ENCODE results near the gene C10orf143. TPM values are rescaled to one million over a fixed set of nuclear protein-coding genes. Genes with fewer than 3 reads are reported as not detected.
"Not testable (repeated sequence)": the region's sequence is repeated elsewhere in the genome, so short reads cannot be mapped to it uniquely, and the experiment has no call there.

Gene C10orf143
- total RNA-seq, 1 donor from 2014 or later, result 3.7 TPM

DNA sequence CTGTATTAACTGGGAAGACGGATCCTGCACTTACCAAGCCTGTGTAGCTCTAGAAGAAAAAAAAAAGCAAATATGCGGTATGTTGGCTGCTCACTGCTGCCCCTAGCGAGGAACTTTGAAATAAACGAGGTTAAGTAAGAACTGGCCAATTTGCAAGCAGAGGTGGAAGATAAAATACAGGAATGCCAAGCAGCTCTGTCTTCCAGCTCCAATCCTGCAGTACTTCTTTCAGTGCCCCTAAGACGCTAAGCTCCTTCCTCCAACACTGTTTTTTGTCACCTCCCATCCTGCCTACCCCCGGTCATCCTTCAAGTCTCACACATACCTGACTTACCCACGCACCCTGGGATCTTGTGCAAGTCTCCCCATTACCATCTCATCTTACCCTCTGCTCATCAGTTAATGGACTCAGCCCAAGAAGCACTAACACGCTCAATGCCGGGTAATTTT, 809 bp downstream of the C10orf143 start:
- TF ChIP-seq, protein P1, sequence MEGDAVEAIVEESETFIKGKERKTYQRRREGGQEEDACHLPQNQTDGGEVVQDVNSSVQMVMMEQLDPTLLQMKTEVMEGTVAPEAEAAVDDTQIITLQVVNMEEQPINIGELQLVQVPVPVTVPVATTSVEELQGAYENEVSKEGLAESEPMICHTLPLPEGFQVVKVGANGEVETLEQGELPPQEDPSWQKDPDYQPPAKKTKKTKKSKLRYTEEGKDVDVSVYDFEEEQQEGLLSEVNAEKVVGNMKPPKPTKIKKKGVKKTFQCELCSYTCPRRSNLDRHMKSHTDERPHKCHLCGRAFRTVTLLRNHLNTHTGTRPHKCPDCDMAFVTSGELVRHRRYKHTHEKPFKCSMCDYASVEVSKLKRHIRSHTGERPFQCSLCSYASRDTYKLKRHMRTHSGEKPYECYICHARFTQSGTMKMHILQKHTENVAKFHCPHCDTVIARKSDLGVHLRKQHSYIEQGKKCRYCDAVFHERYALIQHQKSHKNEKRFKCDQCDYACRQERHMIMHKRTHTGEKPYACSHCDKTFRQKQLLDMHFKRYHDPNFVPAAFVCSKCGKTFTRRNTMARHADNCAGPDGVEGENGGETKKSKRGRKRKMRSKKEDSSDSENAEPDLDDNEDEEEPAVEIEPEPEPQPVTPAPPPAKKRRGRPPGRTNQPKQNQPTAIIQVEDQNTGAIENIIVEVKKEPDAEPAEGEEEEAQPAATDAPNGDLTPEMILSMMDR (IDR thresholded peaks at IDR 0.05), result peak; percentile 79
- peak; percentile 57 to 59 for ATAC-seq
- peaks cover 26% of the 10 kb centered on the region for H3K4me1 ChIP-seq
- no peak for DNase-seq
- peak overlapping the region; percentile 75 for H3K4me3 ChIP-seq
- H3K9me3 ChIP-seq, result no peaks in the 10 kb centered on the region
- intact Hi-C loops (cut with DNase I), result no loop called here
- no peaks in the 10 kb centered on the region for H3K27me3 ChIP-seq (ENCODE audit: low read depth)
- peak overlapping the region; percentile 91 for H3K27ac ChIP-seq
- H3K36me3 ChIP-seq, result no peaks in the 10 kb centered on the region

DNA sequence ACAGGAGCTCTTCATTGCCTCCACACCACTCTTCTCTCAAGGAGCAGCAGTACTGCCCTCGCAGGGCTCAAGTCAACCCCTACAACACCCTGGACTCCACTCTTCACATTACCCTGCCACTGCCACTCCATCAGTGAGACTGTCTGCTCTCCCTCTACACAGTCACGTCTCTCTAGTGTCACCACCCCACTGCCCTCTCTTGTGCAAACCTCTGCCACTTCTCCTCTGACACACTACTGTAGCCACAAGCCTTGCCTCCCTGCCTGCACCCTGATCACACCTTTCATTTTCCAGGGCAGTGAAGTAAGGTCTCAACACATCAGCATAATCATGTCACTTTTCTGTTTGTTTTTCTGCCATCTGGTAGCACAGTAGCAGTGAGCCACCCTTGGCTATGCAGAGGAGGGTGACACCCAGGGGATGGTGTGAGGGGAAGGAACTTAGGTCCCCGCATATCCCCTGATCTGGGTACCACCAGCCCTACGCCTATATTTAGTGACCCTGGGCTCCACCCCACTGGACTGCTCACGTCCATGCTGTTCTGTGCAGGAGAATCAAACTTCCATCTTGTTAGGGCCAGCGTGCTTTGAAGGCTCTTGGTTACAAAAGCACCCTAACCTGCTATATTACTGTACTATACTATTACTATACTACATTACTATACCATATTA, 1.6 kb downstream of the C10orf143 start:
- H3K4me3 ChIP-seq, result peak overlapping the region; percentile 75

DNA sequence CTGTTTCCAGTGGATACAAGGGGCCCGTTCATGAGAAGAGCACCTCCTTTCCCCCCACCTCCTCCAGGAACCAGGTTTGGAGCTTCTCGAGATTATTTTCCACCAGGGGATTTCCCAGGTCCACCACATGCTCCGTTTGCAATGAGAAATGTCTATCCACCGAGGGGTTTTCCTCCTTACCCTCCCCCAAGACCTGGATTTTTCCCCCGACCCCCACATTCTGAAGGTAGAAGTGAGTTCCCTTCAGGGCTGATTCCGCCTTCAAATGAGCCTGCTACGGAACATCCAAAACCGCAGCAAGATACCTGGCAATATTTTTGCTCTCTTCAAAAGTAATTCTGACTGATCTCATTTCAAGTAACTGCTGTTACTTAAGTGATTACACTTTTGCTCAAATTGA, 2.5 kb downstream of the C10orf143 start:
- H3K4me3 ChIP-seq; DNase-seq; H3K27ac ChIP-seq; H3K36me3 ChIP-seq; H3K9me3 ChIP-seq; ATAC-seq; intact Hi-C loops (cut with DNase I); H3K27me3 ChIP-seq (ENCODE audit: low read depth): not testable (repeated sequence)
- H3K4me1 ChIP-seq, result peaks cover 26% of the 10 kb centered on the region

More for the DNA sequence above, 1.6 kb downstream of the C10orf143 start:
- no peaks in the 10 kb centered on the region for H3K9me3 ChIP-seq
- TF ChIP-seq, protein P1 (IDR thresholded peaks at IDR 0.05), result no peak
- DNase-seq, result no peak
- H3K4me1 ChIP-seq, result peaks cover 26% of the 10 kb centered on the region
- H3K27ac ChIP-seq, result no peak overlapping the region
- no peaks in the 10 kb centered on the region for H3K27me3 ChIP-seq (ENCODE audit: low read depth)
- no peaks in the 10 kb centered on the region for H3K36me3 ChIP-seq
- intact Hi-C loops (cut with DNase I), result no loop called here
- ATAC-seq, result no peak

DNA sequence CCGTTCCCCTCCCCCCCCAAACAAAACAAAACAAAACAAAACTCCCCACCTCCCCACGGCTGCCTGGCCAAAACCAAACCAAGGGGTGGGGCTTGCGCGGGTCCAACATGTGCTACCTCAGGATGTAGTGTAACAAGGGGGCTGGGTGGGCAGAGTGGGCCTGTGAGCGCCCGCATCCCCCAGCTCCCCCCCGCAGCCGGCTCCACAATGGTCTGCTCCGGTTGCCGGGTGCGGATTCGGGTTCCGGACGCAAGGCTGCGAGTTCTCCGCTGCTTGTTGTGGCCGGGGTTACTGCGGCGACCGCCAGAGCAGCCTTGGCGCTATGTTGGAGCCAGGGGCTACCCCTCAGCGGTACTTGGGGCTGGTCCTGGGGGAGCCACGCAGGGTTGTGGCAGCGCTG, 4.9 kb downstream of the C10orf143 start:
- intact Hi-C loops (cut with DNase I), result no loop called here
- H3K4me3 ChIP-seq, result no peak overlapping the region
- H3K27me3 ChIP-seq (ENCODE audit: low read depth), result no peaks in the 10 kb centered on the region
- H3K27ac ChIP-seq, result no peak overlapping the region
- no peak for ATAC-seq
- no peaks in the 10 kb centered on the region for H3K9me3 ChIP-seq
- H3K4me1 ChIP-seq, result peaks cover 13% of the 10 kb centered on the region
- no peaks in the 10 kb centered on the region for H3K36me3 ChIP-seq
- TF ChIP-seq, protein P1 (IDR thresholded peaks at IDR 0.05), result no peak
- no peak for DNase-seq

DNA sequence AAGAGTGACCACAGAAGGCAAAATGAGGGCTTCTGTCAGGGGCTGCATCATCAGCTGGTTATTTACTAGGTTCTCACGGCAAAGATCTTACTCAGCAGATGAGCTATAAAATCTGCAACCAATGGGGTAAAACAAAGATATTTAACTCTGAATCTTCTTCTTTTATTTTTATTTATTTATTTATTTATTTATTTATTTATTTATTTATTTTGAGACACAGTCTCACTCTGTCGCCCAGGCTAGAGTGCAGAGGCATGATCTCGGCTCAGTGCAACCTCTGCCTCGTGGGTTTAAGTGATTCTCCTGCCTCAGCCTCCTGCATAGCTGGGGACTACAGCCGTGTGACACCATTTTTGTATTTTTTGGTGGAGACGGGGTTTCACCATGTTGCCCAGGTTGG, 11.3 kb downstream of the C10orf143 start:
- Histone ChIP-seq H3K4me1 (no peaks in the 10 kb centered on the region), H3K4me3 (no peak overlapping the region), H3K36me3 (no peaks in the 10 kb centered on the region), H3K27me3 (ENCODE audit: low read depth) (no peaks in the 10 kb centered on the region), H3K9me3 (no peaks in the 10 kb centered on the region), H3K27ac (no peak overlapping the region)
- TF ChIP-seq, protein P1 (IDR thresholded peaks at IDR 0.05), result no peak
- ATAC-seq, result no peak
- intact Hi-C loops (cut with DNase I), result no loop called here
- no peak for DNase-seq

DNA sequence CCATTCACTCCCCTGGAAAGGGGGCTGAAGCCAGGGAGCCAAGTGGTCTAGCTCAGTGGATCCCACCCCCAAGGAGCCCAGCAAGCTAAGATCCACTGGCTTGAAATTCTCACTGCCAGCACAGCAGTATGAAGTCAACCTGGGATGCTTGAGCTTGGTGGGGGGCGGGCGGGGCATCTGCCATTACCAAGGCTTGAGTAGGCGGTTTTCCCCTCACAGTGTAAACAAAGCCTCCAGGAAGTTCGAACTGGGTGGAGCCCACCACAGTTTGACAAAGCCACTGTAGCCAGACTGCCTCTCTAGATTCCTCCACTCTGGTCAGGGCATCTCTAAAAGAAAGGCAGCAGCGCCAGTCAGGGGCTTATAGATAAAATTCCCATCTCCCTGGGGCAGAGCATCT, 20.1 kb downstream of the C10orf143 start:
- intact Hi-C loops (cut with DNase I); DNase-seq; ATAC-seq; H3K36me3 ChIP-seq; H3K4me1 ChIP-seq; H3K27me3 ChIP-seq (ENCODE audit: low read depth); H3K9me3 ChIP-seq; H3K4me3 ChIP-seq; H3K27ac ChIP-seq: not testable (repeated sequence)
